Epithelial cell of proximal tubule (primary cell): ENCODE results near the gene CHGA. TPM values are rescaled to one million over a fixed set of nuclear protein-coding genes. Genes with fewer than 3 reads are reported as not detected.

Source experiments
- DNase-seq: peaks from one replicate; pipeline ENCODE4 v3.0.0-alpha.2; 2011; ENCODE audit warnings: low read depth
- H3K4me3 ChIP-seq: 2 replicates; pipeline ENCODE4 v1.5.1; 2011; ENCODE audit warnings: low read depth, mild to moderate bottlenecking, low read length
- total RNA-seq: library from RNA; depleted of rRNA; stranded (reverse); fragments of >200 nt; gene quantifications from 2 replicates; pipeline ENCODE4 v1.2.3, GENCODE V29; 2015
- TF ChIP-seq, protein P1 (sequence below): conservative IDR thresholded peaks from 2 replicates; pipeline ENCODE4 v1.5.1; 2012; ENCODE audit warnings: low read depth, mild to moderate bottlenecking, low read length

CHGA gene
- total RNA-seq, 1 donor from 2014 or later, result not detected

DNA sequence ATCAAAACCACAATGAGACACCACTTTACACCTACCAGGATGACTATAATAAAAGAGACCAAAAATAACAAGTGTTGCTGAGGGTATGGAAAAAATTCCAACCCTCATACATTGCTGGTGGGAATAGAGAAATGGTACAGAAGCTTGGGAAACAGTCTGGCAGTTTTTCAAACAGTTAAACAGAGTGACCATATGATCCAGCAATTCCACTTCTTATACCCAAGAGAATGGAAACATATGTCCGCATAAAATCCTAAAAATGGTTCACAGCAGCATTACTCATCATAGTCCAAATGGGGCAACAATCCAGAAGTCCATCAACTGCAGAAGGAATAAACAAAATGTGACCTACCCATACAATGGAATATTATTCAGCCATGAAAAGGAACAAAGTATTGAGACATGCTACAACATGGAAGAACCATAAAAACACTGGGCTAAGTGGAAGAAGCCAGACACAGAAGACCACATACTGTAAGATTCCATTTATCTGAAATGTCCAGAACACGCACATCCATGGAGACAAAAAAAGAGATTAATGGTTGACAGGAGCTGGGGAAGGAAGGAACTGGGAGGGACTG lies 44.5 kb downstream of the CHGA start:
- TF ChIP-seq, protein P1, sequence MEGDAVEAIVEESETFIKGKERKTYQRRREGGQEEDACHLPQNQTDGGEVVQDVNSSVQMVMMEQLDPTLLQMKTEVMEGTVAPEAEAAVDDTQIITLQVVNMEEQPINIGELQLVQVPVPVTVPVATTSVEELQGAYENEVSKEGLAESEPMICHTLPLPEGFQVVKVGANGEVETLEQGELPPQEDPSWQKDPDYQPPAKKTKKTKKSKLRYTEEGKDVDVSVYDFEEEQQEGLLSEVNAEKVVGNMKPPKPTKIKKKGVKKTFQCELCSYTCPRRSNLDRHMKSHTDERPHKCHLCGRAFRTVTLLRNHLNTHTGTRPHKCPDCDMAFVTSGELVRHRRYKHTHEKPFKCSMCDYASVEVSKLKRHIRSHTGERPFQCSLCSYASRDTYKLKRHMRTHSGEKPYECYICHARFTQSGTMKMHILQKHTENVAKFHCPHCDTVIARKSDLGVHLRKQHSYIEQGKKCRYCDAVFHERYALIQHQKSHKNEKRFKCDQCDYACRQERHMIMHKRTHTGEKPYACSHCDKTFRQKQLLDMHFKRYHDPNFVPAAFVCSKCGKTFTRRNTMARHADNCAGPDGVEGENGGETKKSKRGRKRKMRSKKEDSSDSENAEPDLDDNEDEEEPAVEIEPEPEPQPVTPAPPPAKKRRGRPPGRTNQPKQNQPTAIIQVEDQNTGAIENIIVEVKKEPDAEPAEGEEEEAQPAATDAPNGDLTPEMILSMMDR, result no peak
- no peak overlapping the region for H3K4me3 ChIP-seq

DNA sequence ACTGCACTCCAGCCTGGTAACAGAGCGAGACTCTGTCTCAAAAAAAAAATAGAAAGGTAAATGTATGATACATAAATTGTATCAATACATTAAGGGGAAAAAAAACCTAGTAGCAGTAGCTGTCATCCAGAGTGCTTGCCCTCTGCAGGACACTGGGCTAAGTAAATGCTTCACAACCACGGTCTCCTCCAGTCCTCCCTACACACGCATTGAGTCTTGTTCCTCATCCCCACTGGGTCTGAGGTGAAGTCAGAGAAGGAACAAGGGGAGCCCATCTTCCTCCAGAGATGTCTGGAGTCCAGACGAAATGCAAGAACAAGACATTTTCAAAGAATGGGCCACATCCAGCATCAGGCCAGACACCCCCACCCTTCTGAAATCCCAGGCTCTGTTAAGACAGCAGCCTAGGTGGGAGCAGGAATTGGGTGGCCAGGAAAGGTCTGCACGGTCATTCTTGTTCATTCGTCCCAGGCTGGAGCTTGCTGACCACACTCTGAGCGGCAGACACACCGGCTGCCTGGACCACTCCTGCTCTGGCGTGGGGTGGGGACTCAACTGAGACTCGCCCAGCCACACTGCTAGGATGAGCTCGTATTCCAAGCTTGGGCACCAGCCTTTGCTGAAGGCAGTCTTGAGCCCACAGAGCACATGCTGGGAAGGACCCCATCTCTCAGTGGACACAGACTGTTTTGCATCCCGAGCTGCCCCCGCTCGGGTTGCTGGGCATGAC lies 45.5 kb downstream of the CHGA start:
- TF ChIP-seq, protein P1, result no peak
- no peak for DNase-seq
- no peak overlapping the region for H3K4me3 ChIP-seq

More for the DNA sequence above, 44.5 kb downstream of the CHGA start:
- DNase-seq, result no peak

DNA sequence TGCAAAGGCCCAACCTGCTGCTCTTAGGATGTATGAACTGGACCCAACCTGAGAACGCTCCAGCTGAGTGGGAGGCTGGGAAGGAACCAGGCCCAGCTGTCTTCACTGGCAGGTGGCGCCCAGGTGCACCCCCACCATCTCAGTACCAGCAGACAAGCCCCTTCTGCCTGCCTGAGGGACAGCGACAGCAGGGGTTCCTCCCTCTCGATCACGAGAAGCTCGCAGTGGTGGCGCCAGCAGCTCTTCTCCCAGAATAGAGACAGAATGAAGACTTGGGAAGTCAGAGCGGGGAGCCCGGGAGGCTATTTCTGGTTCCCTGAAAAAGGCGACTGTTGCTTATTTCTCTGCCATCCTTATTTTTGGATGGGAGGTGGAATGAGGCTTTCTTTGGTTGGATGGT lies 46.5 kb downstream of the CHGA start:
- H3K4me3 ChIP-seq, result no peak overlapping the region

DNA sequence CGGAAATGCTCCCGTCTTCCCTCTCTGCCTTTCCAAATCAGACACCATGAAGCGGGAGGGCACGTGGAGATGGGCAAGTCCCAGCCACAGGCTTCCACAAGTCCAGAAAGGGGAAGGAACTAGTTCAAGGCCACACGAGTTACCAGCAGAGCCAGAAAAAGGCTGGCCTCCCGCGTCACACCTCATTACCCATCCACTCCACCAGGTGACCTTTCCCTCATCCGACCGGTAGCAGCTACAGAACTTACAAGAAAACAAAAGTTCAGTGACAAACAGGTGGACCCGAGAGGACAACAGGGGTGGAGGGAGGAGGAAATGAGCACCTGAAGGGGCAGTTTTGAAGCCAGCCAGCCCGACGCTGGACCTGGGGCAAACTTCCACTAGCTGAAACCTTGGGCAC lies 46.9 kb downstream of the CHGA start:
- TF ChIP-seq, protein P1, result no peak
- DNase-seq, result peak; percentile 35
- H3K4me3 ChIP-seq, result no peak overlapping the region

More for the DNA sequence above, 46.5 kb downstream of the CHGA start:
- TF ChIP-seq, protein P1, result no peak
- DNase-seq, result no peak

DNA sequence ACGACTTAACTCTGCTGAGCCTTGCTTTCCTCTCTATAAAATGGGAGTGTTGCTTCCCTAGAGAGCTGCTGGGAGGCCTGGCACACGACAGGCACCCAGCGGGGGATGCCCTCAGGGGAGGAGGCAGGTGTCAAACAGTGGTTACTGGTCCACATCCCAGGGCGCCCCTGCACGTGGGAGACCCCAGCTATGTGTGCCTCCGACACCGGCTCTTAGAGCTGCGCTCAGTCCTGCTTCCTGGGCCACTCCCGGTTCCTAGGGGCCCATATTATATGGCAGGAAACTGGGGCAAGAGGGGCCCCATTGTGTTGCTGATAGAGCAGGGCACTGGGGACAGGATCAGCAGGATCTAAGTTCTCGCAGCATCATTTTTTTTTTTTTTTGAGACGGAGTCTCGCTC lies 47.3 kb downstream of the CHGA start:
- TF ChIP-seq, protein P1, result no peak
- DNase-seq, result no peak
- no peak overlapping the region for H3K4me3 ChIP-seq

DNA sequence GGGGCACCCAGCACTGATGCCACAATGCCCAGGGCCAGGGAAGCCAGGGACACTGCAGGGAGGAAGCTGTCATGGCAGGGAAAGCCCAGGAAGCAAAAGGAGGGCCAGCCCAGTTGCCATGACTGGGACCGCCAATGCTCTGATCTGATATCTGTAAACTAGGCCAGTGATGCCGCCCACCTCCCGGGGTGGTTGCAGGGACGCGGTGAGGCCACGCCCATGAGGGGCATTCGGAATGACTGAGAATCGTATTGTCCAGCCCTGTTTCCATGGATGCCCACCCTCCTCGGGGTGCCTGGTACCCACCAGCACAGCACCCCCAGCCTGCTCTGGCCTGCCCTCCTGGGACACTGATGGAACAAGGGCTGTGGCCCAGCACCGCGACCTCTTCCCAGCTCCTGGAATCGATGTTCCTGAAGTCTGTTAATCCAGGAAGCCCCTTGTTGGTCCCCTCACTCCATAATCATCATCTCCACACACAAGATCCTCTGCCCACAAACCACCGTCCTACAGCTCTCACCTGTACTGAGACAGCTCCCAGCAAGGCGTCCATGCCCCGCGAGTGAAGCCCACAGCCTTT lies 48.7 kb downstream of the CHGA start:
- TF ChIP-seq, protein P1, result no peak
- H3K4me3 ChIP-seq, result no peak overlapping the region
- DNase-seq, result no peak
